Hepatocyte (in vitro differentiated cells): ENCODE data around the gene KCNJ13. TPM values are rescaled to one million over a fixed set of nuclear protein-coding genes. Genes with fewer than 3 reads are reported as not detected.

Experiments used
- DNase-seq: peaks from one replicate; pipeline ENCODE4 v3.0.0-alpha.2; 2016; ENCODE audit warnings: low spot score
- H2AFZ ChIP-seq: fragments of 200-600 bp; sonication (generic); 2 replicates; pipeline ENCODE4 v1.6.0; 2016; ENCODE audit warnings: antibody characterized with exemption, mild to moderate bottlenecking
- H3K27ac ChIP-seq: fragments of 200-600 bp; sonication (generic); 2 replicates; pipeline ENCODE4 v1.5.1; 2016; ENCODE audit warnings: mild to moderate bottlenecking
- H3K27me3 ChIP-seq: fragments of 200-600 bp; sonication (generic); 2 replicates; pipeline ENCODE4 v1.6.1; 2016
- H3K36me3 ChIP-seq: fragments of 200-600 bp; sonication (generic); replicated peaks from 2 replicates; pipeline ENCODE4 v1.5.1; 2016; ENCODE audit warnings: low read depth; ENCODE audit not compliant: insufficient read depth
- H3K4me1 ChIP-seq: fragments of 200-600 bp; sonication (generic); 2 replicates; pipeline ENCODE4 v1.5.1; 2016; ENCODE audit warnings: mild to moderate bottlenecking, moderate library complexity; ENCODE audit not compliant: insufficient read depth
- H3K4me2 ChIP-seq: fragments of 200-600 bp; sonication (generic); 2 replicates; pipeline ENCODE4 v1.6.0; 2016
- H3K4me3 ChIP-seq: fragments of 200-600 bp; sonication (generic); 2 replicates; pipeline ENCODE4 v1.5.1; 2016; ENCODE audit warnings: mild to moderate bottlenecking
- H3K79me2 ChIP-seq: fragments of 200-600 bp; sonication (generic); 2 replicates; pipeline ENCODE4 v1.6.0; 2017; ENCODE audit warnings: mild to moderate bottlenecking
- H3K9me2 ChIP-seq: fragments of 200-600 bp; sonication (generic); replicated peaks from 2 replicates; pipeline ENCODE4 v1.6.0; 2017; ENCODE audit warnings: mild to moderate bottlenecking; ENCODE audit not compliant: insufficient read depth
- H3K9me3 ChIP-seq: fragments of 200-600 bp; sonication (generic); 2 replicates; pipeline ENCODE4 v1.5.1; 2016; ENCODE audit warnings: low read depth, mild to moderate bottlenecking
- H4K20me1 ChIP-seq: fragments of 200-600 bp; sonication (generic); 2 replicates; pipeline ENCODE4 v1.6.0; 2016; ENCODE audit warnings: mild to moderate bottlenecking; ENCODE audit not compliant: insufficient read depth, poor library complexity, severe bottlenecking
- EZH2 ChIP-seq: fragments of 200-600 bp; sonication (generic); IDR thresholded peaks from 2 replicates; pipeline ENCODE4 v1.6.1; 2016; ENCODE audit warnings: antibody characterized with exemption, mild to moderate bottlenecking, borderline replicate concordance
- EZH2phosphoT487 ChIP-seq: fragments of 200-600 bp; sonication (generic); IDR thresholded peaks from one replicate; pipeline ENCODE4 v1.6.1; 2018; ENCODE audit warnings: antibody characterized with exemption, mild to moderate bottlenecking, low read depth, moderate library complexity; ENCODE audit not compliant: unreplicated experiment, severe bottlenecking
- WGBS: methylation state at CpG from one replicate; pipeline ENCODE4 v1.1.6; 2016; ENCODE audit warnings: low lambda C conversion rate; ENCODE audit errors: missing lambda C conversion rate; 5-methylcytosine and 5-hydroxymethylcytosine counted together
- polyA plus RNA-seq: library from polyadenylated mRNA; unstranded; fragments of >200 nt; fragmentation: Nextera tagmentation; extraction: Ambion mirVana; gene quantifications from 2 replicates; pipeline ENCODE4 v1.2.1, GENCODE V29; 2016
- total RNA-seq: library from RNA; depleted of rRNA; stranded (reverse); fragments of >200 nt; gene quantifications from 2 replicates; pipeline ENCODE4 v1.2.3, GENCODE V29; 2014
- TF ChIP-seq, protein P1 (sequence below): fragments of 200-600 bp; sonication (generic); IDR thresholded peaks from 2 replicates; pipeline ENCODE4 v1.5.1; 2016; ENCODE audit warnings: antibody characterized with exemption, mild to moderate bottlenecking; ENCODE audit not compliant: poor library complexity

The KCNJ13 gene
- total and polyA plus RNA-seq, 2 experiments from 2014 or later = 43.1 to 56.6 TPM

DNA sequence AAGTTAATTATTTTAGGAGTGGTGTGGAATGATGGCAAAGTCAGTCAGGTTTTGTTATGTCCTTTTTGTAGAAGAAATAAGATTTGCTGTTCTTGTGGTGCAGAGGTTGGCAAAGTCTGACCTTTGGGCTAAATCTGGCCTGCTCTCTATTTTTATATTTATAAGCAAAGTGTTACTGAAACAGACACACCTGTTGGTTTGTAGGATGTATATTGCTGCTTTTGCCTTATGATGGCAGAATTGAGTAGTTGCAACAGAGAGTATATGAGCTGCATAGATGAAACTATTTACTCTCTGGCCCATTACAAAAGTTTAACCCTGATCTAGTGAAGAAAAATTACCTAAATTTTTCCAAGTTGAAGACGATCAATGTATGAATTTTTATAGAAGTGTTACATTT lies 34.1 kb upstream of the KCNJ13 start:
- no peaks in the 10 kb centered on the region for H3K27me3 ChIP-seq
- TF ChIP-seq EZH2 (no peak), EZH2phosphoT487 (no peak)
- TF ChIP-seq, protein P1, sequence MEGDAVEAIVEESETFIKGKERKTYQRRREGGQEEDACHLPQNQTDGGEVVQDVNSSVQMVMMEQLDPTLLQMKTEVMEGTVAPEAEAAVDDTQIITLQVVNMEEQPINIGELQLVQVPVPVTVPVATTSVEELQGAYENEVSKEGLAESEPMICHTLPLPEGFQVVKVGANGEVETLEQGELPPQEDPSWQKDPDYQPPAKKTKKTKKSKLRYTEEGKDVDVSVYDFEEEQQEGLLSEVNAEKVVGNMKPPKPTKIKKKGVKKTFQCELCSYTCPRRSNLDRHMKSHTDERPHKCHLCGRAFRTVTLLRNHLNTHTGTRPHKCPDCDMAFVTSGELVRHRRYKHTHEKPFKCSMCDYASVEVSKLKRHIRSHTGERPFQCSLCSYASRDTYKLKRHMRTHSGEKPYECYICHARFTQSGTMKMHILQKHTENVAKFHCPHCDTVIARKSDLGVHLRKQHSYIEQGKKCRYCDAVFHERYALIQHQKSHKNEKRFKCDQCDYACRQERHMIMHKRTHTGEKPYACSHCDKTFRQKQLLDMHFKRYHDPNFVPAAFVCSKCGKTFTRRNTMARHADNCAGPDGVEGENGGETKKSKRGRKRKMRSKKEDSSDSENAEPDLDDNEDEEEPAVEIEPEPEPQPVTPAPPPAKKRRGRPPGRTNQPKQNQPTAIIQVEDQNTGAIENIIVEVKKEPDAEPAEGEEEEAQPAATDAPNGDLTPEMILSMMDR = no peak
- H3K9me2 ChIP-seq = no peaks in the 10 kb centered on the region
- no peak overlapping the region for H2AFZ ChIP-seq
- DNase-seq = no peak
- no peaks in the 10 kb centered on the region for H4K20me1 ChIP-seq
- H3K36me3 ChIP-seq = no peaks in the 10 kb centered on the region
- no peaks in the 10 kb centered on the region for H3K9me3 ChIP-seq
- no peaks in the 10 kb centered on the region for H3K79me2 ChIP-seq
- H3K4me2 ChIP-seq = no peak overlapping the region
- no peak overlapping the region for H3K27ac ChIP-seq
- H3K4me3 ChIP-seq = no peak overlapping the region
- WGBS = 92% methylated on average over 1 of the region's 1 CpG
- H3K4me1 ChIP-seq = no peaks in the 10 kb centered on the region

DNA sequence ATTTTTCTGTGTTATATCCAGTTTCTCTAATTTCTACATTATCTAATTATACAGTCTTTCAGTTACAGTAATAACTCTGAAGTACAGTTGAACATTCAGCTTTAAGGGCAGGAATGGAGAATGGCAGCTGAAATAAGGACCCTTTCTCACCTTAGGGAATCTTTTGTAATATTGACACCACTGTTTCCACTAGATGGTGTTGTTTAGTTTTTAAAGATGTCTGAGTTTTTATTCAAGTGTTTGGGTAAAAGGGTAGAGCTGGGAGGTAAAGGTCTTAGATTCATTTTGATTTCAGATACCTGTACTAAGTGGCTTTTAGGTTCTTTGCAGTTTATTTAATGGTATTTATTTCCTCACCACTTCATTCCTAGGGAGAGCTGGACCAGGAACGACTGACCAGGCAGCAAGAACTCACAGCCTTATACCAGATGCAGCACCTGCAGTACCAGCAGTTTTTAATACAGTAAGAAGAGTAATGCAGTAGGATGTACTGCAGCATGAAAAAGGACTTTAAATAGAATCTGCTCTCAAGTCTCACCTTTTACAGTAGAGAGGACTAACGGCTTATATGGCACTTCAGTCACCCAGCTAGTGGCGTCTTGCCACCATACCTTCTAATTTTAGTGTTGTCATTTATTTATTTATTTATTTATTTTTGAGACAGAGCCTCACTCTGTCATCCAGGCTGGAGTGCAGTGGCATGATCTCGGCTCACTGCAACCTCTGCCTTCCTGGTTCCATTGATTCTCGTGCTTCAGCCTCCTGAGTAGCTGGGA lies 33.2 kb upstream of the KCNJ13 start:
- 98% methylated on average over 5 of the region's 5 CpGs for WGBS
- H3K9me2 ChIP-seq = no peaks in the 10 kb centered on the region
- H4K20me1 ChIP-seq = no peaks in the 10 kb centered on the region
- H3K27ac ChIP-seq = no peak overlapping the region
- H3K36me3 ChIP-seq = no peaks in the 10 kb centered on the region
- no peak overlapping the region for H3K4me2 ChIP-seq
- no peak for DNase-seq
- H3K27me3 ChIP-seq = no peaks in the 10 kb centered on the region
- no peak overlapping the region for H3K4me3 ChIP-seq
- TF ChIP-seq EZH2phosphoT487 (no peak), EZH2 (no peak)
- TF ChIP-seq, protein P1 = peak; percentile 23
- no peaks in the 10 kb centered on the region for H3K9me3 ChIP-seq
- peaks cover 3% of the 10 kb centered on the region for H3K79me2 ChIP-seq
- H3K4me1 ChIP-seq = no peaks in the 10 kb centered on the region
- no peak overlapping the region for H2AFZ ChIP-seq

DNA sequence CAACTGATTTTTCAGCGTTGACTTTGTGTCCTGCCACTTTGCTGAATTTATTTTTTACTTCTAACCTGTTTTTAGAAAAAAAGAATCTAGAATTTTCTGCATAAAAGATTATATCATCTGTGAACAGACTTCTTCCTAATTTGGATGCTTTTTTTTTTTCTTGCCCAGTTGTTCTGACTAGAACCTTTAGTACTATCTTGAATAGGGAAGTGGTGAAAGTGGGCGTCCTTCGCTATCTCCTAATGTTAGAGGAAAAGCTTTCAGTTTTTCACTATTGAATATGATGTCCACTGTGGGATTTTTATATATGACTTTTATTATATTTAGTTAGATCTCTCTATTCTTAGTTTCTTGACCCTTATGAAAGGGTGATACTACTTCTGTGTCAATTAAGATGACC lies 25.7 kb upstream of the KCNJ13 start:
- Histone ChIP-seq H3K4me1 (no peaks in the 10 kb centered on the region), H2AFZ (no peak overlapping the region), H3K27ac (no peak overlapping the region), H3K36me3 (no peaks in the 10 kb centered on the region), H3K9me3 (no peaks in the 10 kb centered on the region), H3K9me2 (no peaks in the 10 kb centered on the region), H3K79me2 (peaks cover 32% of the 10 kb centered on the region), H3K27me3 (no peaks in the 10 kb centered on the region), H4K20me1 (no peaks in the 10 kb centered on the region), H3K4me2 (no peak overlapping the region), H3K4me3 (no peak overlapping the region)
- TF ChIP-seq EZH2phosphoT487 = no peak
- TF ChIP-seq, protein P1 = no peak
- DNase-seq = no peak
- WGBS = 100% methylated on average over 3 of the region's 3 CpGs
